K562 (cell line): ENCODE measurements around the gene CXCR5. TPM values are rescaled to one million over a fixed set of nuclear protein-coding genes. Genes with fewer than 3 reads are reported as not detected.

Experiments
- CBX8 ChIP-seq: fragments of 200-600 bp; sonication (generic); IDR thresholded peaks from 2 replicates; pipeline ENCODE4 v1.6.1; 2012; ENCODE audit warnings: borderline replicate concordance, mixed run types, low read depth, mild to moderate bottlenecking, moderate library complexity, mixed read lengths, low read length, control low read depth, inconsistent platforms; ENCODE audit not compliant: poor library complexity, severe bottlenecking; ENCODE audit errors: extremely low read depth
- CSDE1 ChIP-seq, 2 experiments: fragments of 450-650 bp; IDR thresholded peaks; 2 replicates each; pipeline ENCODE4 v1.6.1; 2016; ENCODE audit warnings: mild to moderate bottlenecking in 1 of 2
- CTBP1 ChIP-seq: fragments of 450-650 bp; IDR thresholded peaks from 2 replicates; pipeline ENCODE4 v1.6.1; 2016; ENCODE audit warnings: borderline replicate concordance
- E2F5 ChIP-seq: sonication (generic); formaldehyde crosslinking; IDR thresholded peaks from 2 replicates; pipeline ENCODE4 v1.8.0; 2022; ENCODE audit warnings: mild to moderate bottlenecking, missing genetic modification reagents
- ELF4 ChIP-seq: fragments of 450-650 bp; formaldehyde crosslinking; IDR thresholded peaks from 2 replicates; pipeline ENCODE4 v1.4.0; 2022; ENCODE audit warnings: missing genetic modification characterization
- EP400 ChIP-seq: fragments of 450-650 bp; IDR thresholded peaks from 2 replicates; pipeline ENCODE4 v1.6.1; 2017; ENCODE audit warnings: antibody characterized with exemption, mild to moderate bottlenecking, moderate library complexity
- ETV6 ChIP-seq, 3 experiments: fragments of 150-350 bp in 1 of 3; sonication (generic) in 1 of 3; formaldehyde crosslinking in 1 of 3; IDR thresholded peaks; 2 replicates each; pipeline versions ENCODE4 v1.6.1 to v1.8.0; 2014 to 2022; ENCODE audit warnings: borderline replicate concordance in 2 of 3, low read depth in 2 of 3, antibody characterized with exemption in 1 of 3, low read length in 1 of 3, mild to moderate bottlenecking in 1 of 3, missing genetic modification reagents in 1 of 3
- FOXA1 ChIP-seq: fragments of 450-650 bp; IDR thresholded peaks from 2 replicates; pipeline ENCODE4 v1.6.1; 2016; ENCODE audit warnings: mild to moderate bottlenecking, borderline replicate concordance
- GABPB1 ChIP-seq: sonication (generic); formaldehyde crosslinking; IDR thresholded peaks from 2 replicates; pipeline ENCODE4 v1.8.0; 2022; ENCODE audit warnings: mild to moderate bottlenecking, missing genetic modification reagents
- GABPB2 ChIP-seq: fragments of 250-450 bp; sonication (Bioruptor Pico); conservative IDR thresholded peaks from 2 replicates; pipeline ENCODE4 v1.5.1; 2021; ENCODE audit warnings: mild to moderate bottlenecking
- HCFC1 ChIP-seq: IDR thresholded peaks from 2 replicates; pipeline ENCODE4 v1.6.1; 2012; ENCODE audit warnings: low read depth, low read length, improper control_type of control experiment
- MAFG ChIP-seq: fragments of 450-650 bp; conservative IDR thresholded peaks from 2 replicates; pipeline ENCODE4 v1.6.1; 2016; ENCODE audit warnings: missing genetic modification characterization, missing compliant biosample characterization
- MTA3 ChIP-seq: fragments of 450-650 bp; formaldehyde crosslinking; IDR thresholded peaks from 2 replicates; pipeline ENCODE4 v1.6.1; 2017; ENCODE audit warnings: mild to moderate bottlenecking, borderline replicate concordance
- NFYB ChIP-seq: IDR thresholded peaks from 2 replicates; pipeline ENCODE4 v1.6.1; 2011; ENCODE audit warnings: mild to moderate bottlenecking, moderate library complexity; ENCODE audit not compliant: insufficient read length; ENCODE audit errors: extremely low read depth
- PHF8 ChIP-seq: fragments of 200-600 bp; sonication (generic); IDR thresholded peaks from 2 replicates; pipeline ENCODE4 v1.6.1; 2012; ENCODE audit warnings: mixed run types, mild to moderate bottlenecking, inconsistent platforms, low read length, moderate library complexity, borderline replicate concordance
- POLR2A ChIP-seq: fragments of 450-650 bp; conservative IDR thresholded peaks from 2 replicates; pipeline ENCODE4 v1.6.1; 2016
- SAFB2 ChIP-seq: fragments of 200-400 bp; formaldehyde crosslinking; IDR thresholded peaks from 2 replicates; pipeline ENCODE4 v1.6.1; 2018; ENCODE audit warnings: borderline replicate concordance, low read length, low read depth, moderate library complexity; ENCODE audit not compliant: severe bottlenecking
- SREBF2 ChIP-seq: sonication (generic); formaldehyde crosslinking; IDR thresholded peaks from 2 replicates; pipeline ENCODE4 v1.4.0; 2020; ENCODE audit warnings: mild to moderate bottlenecking, missing genetic modification reagents
- SUPT5H ChIP-seq: fragments of 450-650 bp; IDR thresholded peaks from 2 replicates; pipeline ENCODE4 v1.6.1; 2016
- TSC22D4 ChIP-seq: fragments of 450-650 bp; IDR thresholded peaks from 2 replicates; pipeline ENCODE4 v1.6.1; 2016; ENCODE audit warnings: missing genetic modification characterization, missing biosample characterization, control low read depth
- XRCC3 ChIP-seq: fragments of 450-650 bp; IDR thresholded peaks from 2 replicates; pipeline ENCODE4 v1.6.1; 2017; ENCODE audit warnings: mild to moderate bottlenecking, moderate library complexity
- ZC3H4 ChIP-seq: sonication (generic); formaldehyde crosslinking; IDR thresholded peaks from 2 replicates; pipeline ENCODE4 v1.9.0; 2021; ENCODE audit warnings: missing genetic modification reagents, borderline replicate concordance
- ZFP1 ChIP-seq: fragments of 450-650 bp; formaldehyde crosslinking; IDR thresholded peaks from 2 replicates; pipeline ENCODE4 v1.4.0; 2020; ENCODE audit warnings: mild to moderate bottlenecking, mixed read lengths
- ZNF311 ChIP-seq: fragments of 250-450 bp; sonication (Bioruptor Pico); IDR thresholded peaks from 2 replicates; pipeline ENCODE4 v1.4.0; 2020; ENCODE audit warnings: mild to moderate bottlenecking, moderate library complexity
- ZNF695 ChIP-seq: fragments of 450-650 bp; formaldehyde crosslinking; IDR thresholded peaks from 2 replicates; pipeline ENCODE4 v1.4.0; 2020; ENCODE audit warnings: mild to moderate bottlenecking, moderate library complexity
- ZNF766 ChIP-seq: fragments of 200-800 bp; sonication (Bioruptor generic); conservative IDR thresholded peaks from 2 replicates; pipeline ENCODE4 v1.6.1; 2016; ENCODE audit warnings: missing genetic modification characterization, missing compliant biosample characterization
- ZZZ3 ChIP-seq: fragments of 450-650 bp; IDR thresholded peaks from 2 replicates; pipeline ENCODE4 v1.6.1; 2016; ENCODE audit warnings: antibody characterized with exemption, mild to moderate bottlenecking, moderate library complexity
- polyA plus RNA-seq, 8 experiments: library from polyadenylated mRNA; depleted of rRNA in 4 of 8; stranded (reverse) in 5 of 8; unstranded in 3 of 8; fragments of >200 nt; fragmentation: Nextera tagmentation in 2 of 8; fragmentation: Illumina TruSeq in 1 of 8; extraction: Ambion mirVana in 2 of 8; extraction: Trizol in 1 of 8; gene quantifications; 2 replicates each; pipeline versions ENCODE4 v1.2.1 to v1.2.3, GENCODE V29; 2011 to 2014; ENCODE audit warnings: inconsistent platforms in 1 of 8, missing spikeins in 1 of 8
- total RNA-seq, 7 experiments: library from RNA; depleted of rRNA in 6 of 7; stranded (reverse); fragments of >200 nt in 6 of 7; fragmentation: Illumina TruSeq in 2 of 7; extraction: Trizol in 2 of 7; gene quantifications; 2 replicates each; pipeline versions ENCODE4 v1.2.1 to v1.2.3, GENCODE V29; 2011 to 2021; ENCODE audit warnings: low replicate concordance in 1 of 7
- TF ChIP-seq, protein P1 (sequence below): fragments of 450-650 bp; IDR thresholded peaks from 2 replicates; pipeline ENCODE4 v1.7.1; 2018; ENCODE audit warnings: mild to moderate bottlenecking, low read depth; ENCODE audit not compliant: partially characterized antibody

CXCR5 gene
- total and polyA plus RNA-seq, 9 of the 15 experiments (the other 6 are each of a cell fraction or from before 2014, with no cell fraction given) = 0.03 to 0.06 TPM; not detected in 7

DNA sequence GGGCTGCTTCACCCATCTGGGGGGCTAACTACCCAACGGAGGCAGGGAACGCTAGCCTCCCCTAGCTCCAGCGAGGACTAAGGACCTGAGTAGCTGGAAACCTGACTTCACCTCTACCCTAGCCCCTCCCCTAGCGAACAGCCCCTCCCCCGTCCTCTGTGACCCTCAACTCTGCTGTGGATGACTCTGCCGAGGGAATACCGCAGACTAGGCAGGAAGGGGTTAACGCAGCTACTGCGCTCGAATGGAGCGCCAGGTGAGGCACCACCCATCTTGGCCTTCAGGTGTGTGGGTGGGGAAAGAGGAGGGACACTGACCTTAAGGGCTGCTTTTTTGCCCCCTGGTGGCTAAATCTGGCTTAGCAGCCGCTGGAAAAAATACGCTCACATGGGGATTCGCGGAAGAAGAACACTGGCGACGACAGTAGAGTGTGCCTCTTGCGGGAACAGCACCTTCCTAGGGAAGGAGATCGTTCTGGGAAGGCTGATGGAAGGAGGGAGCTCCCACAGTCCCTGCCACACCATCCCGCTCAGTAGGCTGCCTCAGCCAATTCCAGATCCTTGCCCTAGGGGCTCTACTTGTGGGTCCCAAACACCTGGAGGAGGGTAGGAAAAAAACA lies 46.5 kb downstream of the CXCR5 start (continued):
- no peak for TF ChIP-seq ZNF766
- no peak for TF ChIP-seq HCFC1
- no peak for TF ChIP-seq E2F5 (CRISPR knock-in tag)
- no peak for TF ChIP-seq SAFB2
- no peak for TF ChIP-seq MTA3
- no peak for TF ChIP-seq PHF8
- no peak for TF ChIP-seq ELF4
- no peak for TF ChIP-seq GABPB1 (CRISPR knock-in tag)
- TF ChIP-seq CBX8 = no peak
- 0 out of 2 replicates have a peak, but pooled peaks have one; percentile 26 for TF ChIP-seq POLR2A
- TF ChIP-seq EP400 = peak; percentile 47; the same call in 1 of the 2 replicates
- no peak for TF ChIP-seq ZZZ3
- TF ChIP-seq MAFG (tag) = no peak
- TF ChIP-seq ETV6 (IDR thresholded peaks at IDR 0.05; ENCODE audit: borderline replicate concordance in 1 of 2, low read depth in 2 of 2, low read length in 1 of 2) = no peak
- TF ChIP-seq ETV6 (CRISPR knock-in tag; IDR thresholded peaks at IDR 0.05; ENCODE audit: borderline replicate concordance) = no peak
- TF ChIP-seq SREBF2 (CRISPR knock-in tag) = no peak
- TF ChIP-seq, protein P1, sequence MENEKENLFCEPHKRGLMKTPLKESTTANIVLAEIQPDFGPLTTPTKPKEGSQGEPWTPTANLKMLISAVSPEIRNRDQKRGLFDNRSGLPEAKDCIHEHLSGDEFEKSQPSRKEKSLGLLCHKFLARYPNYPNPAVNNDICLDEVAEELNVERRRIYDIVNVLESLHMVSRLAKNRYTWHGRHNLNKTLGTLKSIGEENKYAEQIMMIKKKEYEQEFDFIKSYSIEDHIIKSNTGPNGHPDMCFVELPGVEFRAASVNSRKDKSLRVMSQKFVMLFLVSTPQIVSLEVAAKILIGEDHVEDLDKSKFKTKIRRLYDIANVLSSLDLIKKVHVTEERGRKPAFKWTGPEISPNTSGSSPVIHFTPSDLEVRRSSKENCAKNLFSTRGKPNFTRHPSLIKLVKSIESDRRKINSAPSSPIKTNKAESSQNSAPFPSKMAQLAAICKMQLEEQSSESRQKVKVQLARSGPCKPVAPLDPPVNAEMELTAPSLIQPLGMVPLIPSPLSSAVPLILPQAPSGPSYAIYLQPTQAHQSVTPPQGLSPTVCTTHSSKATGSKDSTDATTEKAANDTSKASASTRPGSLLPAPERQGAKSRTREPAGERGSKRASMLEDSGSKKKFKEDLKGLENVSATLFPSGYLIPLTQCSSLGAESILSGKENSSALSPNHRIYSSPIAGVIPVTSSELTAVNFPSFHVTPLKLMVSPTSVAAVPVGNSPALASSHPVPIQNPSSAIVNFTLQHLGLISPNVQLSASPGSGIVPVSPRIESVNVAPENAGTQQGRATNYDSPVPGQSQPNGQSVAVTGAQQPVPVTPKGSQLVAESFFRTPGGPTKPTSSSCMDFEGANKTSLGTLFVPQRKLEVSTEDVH = no peak
- no peak for TF ChIP-seq CSDE1 (IDR thresholded peaks at IDR 0.05)
- TF ChIP-seq ZC3H4 = no peak
- TF ChIP-seq CTBP1 = peak; percentile 96
- TF ChIP-seq NFYB = no peak
- no peak for TF ChIP-seq ZNF311
- no peak for TF ChIP-seq TSC22D4 (tag)
- TF ChIP-seq ZFP1 (CRISPR knock-in tag) = no peak
- 0 out of 2 replicates have a peak, but pooled peaks have one; percentile 33 for TF ChIP-seq SUPT5H
- no peak for TF ChIP-seq ZNF695
- TF ChIP-seq XRCC3 = no peak
- no peak for TF ChIP-seq FOXA1
- no peak for TF ChIP-seq GABPB2
